ENCODE measurements around the gene KCNIP4. TPM values are rescaled to one million over a fixed set of nuclear protein-coding genes. Genes with fewer than 3 reads are reported as not detected.
"Not testable (repeated sequence)": the region's sequence is repeated elsewhere in the genome, so short reads cannot be mapped to it uniquely, and the experiment has no call there.

Gene KCNIP4
- 10 to 100 TPM in 1 of 4 donors, 1 to 10 TPM in 1, not detected in 2; 1.3 to 11.1 TPM for total RNA-seq

- Histone ChIP-seq H3K27me3 (peaks cover 0 to 4% of the 10 kb centered on the region in 2 donors), H3K9me3 (no peaks in the 10 kb centered on the region), H3K4me1 (no peaks in the 10 kb centered on the region), H3K4me3 (peak within 1 kb of the TSS; percentile 36 to 61), H3K27ac (peak within 1 kb of the TSS; percentile 28 to 74), H3K36me3 (no peaks in the 10 kb centered on the region)
- TF ChIP-seq CTCF (IDR thresholded peaks at IDR 0.05), result peak in 2 of 4 experiments; percentile 7 to 32
- no peak for TF ChIP-seq POLR2A (IDR thresholded peaks at IDR 0.05)
- intact Hi-C loops (cut with DNase I; ENCODE audit: low total_unique reads), result no loop called here
- DNase-seq, result peak; percentile 18 to 21
These were observed at the start of gene KCNIP4 for GRCh38 chr4:21948347-21949072. TSS of gene KCNIP4 (minus strand) at chr4:21948772.

GRCh38 chr4:21996618-21997017 is 48.0 kb upstream of the KCNIP4 start:
- H3K27me3 ChIP-seq; DNase-seq; intact Hi-C loops (cut with DNase I; ENCODE audit: low total_unique reads): not testable (repeated sequence)

GRCh38 chr4:21992330-21992729 is 43.8 kb upstream of the KCNIP4 start:
- H3K27ac ChIP-seq, result no peak overlapping the region
- no peaks in the 10 kb centered on the region for H3K36me3 ChIP-seq
- DNase-seq, result no peak
- intact Hi-C loops (cut with DNase I; ENCODE audit: low total_unique reads), result no loop called here
- no peaks in the 10 kb centered on the region for H3K9me3 ChIP-seq
- H3K4me1 ChIP-seq, result no peaks in the 10 kb centered on the region
- TF ChIP-seq CTCF (IDR thresholded peaks at IDR 0.05), result no peak
- TF ChIP-seq POLR2A (IDR thresholded peaks at IDR 0.05), result no peak
- no peak overlapping the region for H3K4me3 ChIP-seq
- H3K27me3 ChIP-seq, result no peaks in the 10 kb centered on the region

More at GRCh38 chr4:21996618-21997017, 48.0 kb upstream of the KCNIP4 start:
- not testable (repeated sequence) for H3K36me3 ChIP-seq, H3K4me3 ChIP-seq, H3K9me3 ChIP-seq, H3K4me1 ChIP-seq, H3K27ac ChIP-seq

- Histone ChIP-seq H3K27me3 (no peaks in the 10 kb centered on the region), H3K4me1 (no peaks in the 10 kb centered on the region), H3K9me3 (no peaks in the 10 kb centered on the region), H3K36me3 (no peaks in the 10 kb centered on the region), H3K27ac (peak overlapping the region in 1 of 2 donors; percentile 11), H3K4me3 (no peak overlapping the region)
- TF ChIP-seq POLR2A (IDR thresholded peaks at IDR 0.05), result no peak
- no peak for TF ChIP-seq CTCF (IDR thresholded peaks at IDR 0.05)
- DNase-seq, result no peak
- intact Hi-C loops (cut with DNase I; ENCODE audit: low total_unique reads), result no loop called here
These were observed 43.0 kb upstream of the KCNIP4 start for GRCh38 chr4:21991562-21991961.

- Histone ChIP-seq H3K27me3 (no peaks in the 10 kb centered on the region), H3K4me1 (no peaks in the 10 kb centered on the region), H3K36me3 (no peaks in the 10 kb centered on the region), H3K9me3 (no peaks in the 10 kb centered on the region), H3K27ac (peak overlapping the region in 1 of 2 donors; percentile 44), H3K4me3 (no peak overlapping the region)
- DNase-seq, result peak in 1 of 2 donors; percentile 29
- TF ChIP-seq POLR2A (IDR thresholded peaks at IDR 0.05) (no peak), CTCF (IDR thresholded peaks at IDR 0.05) (no peak)
- intact Hi-C loops (cut with DNase I; ENCODE audit: low total_unique reads), result no loop called here
These were observed 42.5 kb upstream of the KCNIP4 start for GRCh38 chr4:21991050-21991449.
